Fibroblast of lung (primary cell): Measurements from ENCODE around the gene KCNQ2. TPM values are rescaled to one million over a fixed set of nuclear protein-coding genes. Genes with fewer than 3 reads are reported as not detected.

Experiments used
- DNase-seq, 2 donors: peaks; one replicate each; pipeline versions ENCODE4 v3.0.0 to v3.0.0-alpha.2; 2010; ENCODE audit warnings: low read depth in 2 of 2
- H2AFZ ChIP-seq: 2 replicates; pipeline ENCODE4 v1.5.1; 2012; ENCODE audit warnings: low read length, control low read depth, inconsistent platforms
- H3K27ac ChIP-seq: 2 replicates; pipeline ENCODE4 v1.5.1; 2011; ENCODE audit warnings: low read length, control low read depth; ENCODE audit not compliant: insufficient read depth
- H3K27me3 ChIP-seq: 2 replicates; pipeline ENCODE4 v1.5.1; 2011; ENCODE audit warnings: mild to moderate bottlenecking, low read length; ENCODE audit not compliant: control insufficient read depth, insufficient read depth
- H3K36me3 ChIP-seq: 2 replicates; pipeline ENCODE4 v1.5.1; 2011; ENCODE audit warnings: low read length; ENCODE audit not compliant: control insufficient read depth, insufficient read depth
- H3K4me1 ChIP-seq: 2 replicates; pipeline ENCODE4 v1.5.1; 2011; ENCODE audit warnings: low read length; ENCODE audit not compliant: control insufficient read depth, insufficient read depth; ENCODE audit errors: extremely low read depth
- H3K4me2 ChIP-seq: 2 replicates; pipeline ENCODE4 v1.5.1; 2011; ENCODE audit warnings: low read length, control low read depth; ENCODE audit not compliant: insufficient read depth; ENCODE audit errors: extremely low read depth
- H3K4me3 ChIP-seq, 4 experiments: fragments of 200-600 bp in 1 of 4; sonication (generic) in 1 of 4; replicated peaks in 1 of 4; 2 replicates each; pipeline ENCODE4 v1.5.1; 2011 to 2016; ENCODE audit warnings: low read length in 4 of 4, low read depth in 3 of 4, mild to moderate bottlenecking in 3 of 4, control low read depth in 2 of 4, inconsistent platforms in 1 of 4, mixed read lengths in 1 of 4; ENCODE audit not compliant: insufficient read depth in 1 of 4; ENCODE audit errors: control extremely low read depth in 1 of 4
- H3K79me2 ChIP-seq: 2 replicates; pipeline ENCODE4 v1.5.1; 2012; ENCODE audit warnings: mild to moderate bottlenecking, low read length, inconsistent platforms; ENCODE audit not compliant: control insufficient read depth, insufficient read depth
- H3K9ac ChIP-seq: 2 replicates; pipeline ENCODE4 v1.5.1; 2011; ENCODE audit warnings: mild to moderate bottlenecking, low read length, control low read depth; ENCODE audit not compliant: insufficient read depth
- H3K9me3 ChIP-seq: 2 replicates; pipeline ENCODE4 v1.5.1; 2012; ENCODE audit warnings: low read depth, low read length; ENCODE audit not compliant: control insufficient read depth, insufficient read depth
- H4K20me1 ChIP-seq: 2 replicates; pipeline ENCODE4 v1.5.1; 2011; ENCODE audit warnings: low read length; ENCODE audit not compliant: control insufficient read depth, insufficient read depth; ENCODE audit errors: extremely low read depth
- EZH2 ChIP-seq: IDR thresholded peaks from 2 replicates; pipeline ENCODE4 v1.5.1; 2012; ENCODE audit warnings: low read length, control low read depth, mild to moderate bottlenecking; ENCODE audit errors: missing control alignments
- polyA plus RNA-seq, 2 donors: library from polyadenylated mRNA; depleted of rRNA in 1 of 2; stranded (reverse) in 1 of 2; unstranded in 1 of 2; fragments of >200 nt; gene quantifications; 2 replicates each; pipeline ENCODE4 v1.2.1, GENCODE V29; 2011 to 2012; ENCODE audit warnings: missing spikeins in 1 of 2
- total RNA-seq: library from RNA; depleted of rRNA; stranded (reverse); fragments of >200 nt; gene quantifications from 2 replicates; pipeline ENCODE4 v1.2.1, GENCODE V29; 2014
- TF ChIP-seq, protein P1 (sequence below), 2 donors: IDR thresholded peaks in 1 of 2; conservative IDR thresholded peaks in 1 of 2; 1 replicate in 1 of 2; 2 replicates in 1 of 2; pipeline ENCODE4 v1.5.1; 2011 to 2012; ENCODE audit warnings: low read length in 2 of 2, control low read depth in 1 of 2, inconsistent platforms in 1 of 2, low read depth in 1 of 2, mild to moderate bottlenecking in 1 of 2

Gene KCNQ2
- total and polyA plus RNA-seq, 2 donors (not counting 1 experiment from before 2014, with no cell fraction given) = not detected

- Histone ChIP-seq H3K9me3 (no peaks in the 10 kb centered on the region), H4K20me1 (no peaks in the 10 kb centered on the region), H2AFZ (no peak overlapping the region), H3K9ac (no peak overlapping the region), H3K4me3 (no peak overlapping the region), H3K79me2 (no peaks in the 10 kb centered on the region), H3K27ac (no peak overlapping the region), H3K4me2 (no peak overlapping the region), H3K4me1 (no peaks in the 10 kb centered on the region), H3K36me3 (no peaks in the 10 kb centered on the region), H3K27me3 (no peaks in the 10 kb centered on the region)
- no peak for DNase-seq
- no peak for TF ChIP-seq EZH2
Observed at GRCh38 chr20:63407928-63408683, 64.3 kb downstream of the KCNQ2 start.

DNA sequence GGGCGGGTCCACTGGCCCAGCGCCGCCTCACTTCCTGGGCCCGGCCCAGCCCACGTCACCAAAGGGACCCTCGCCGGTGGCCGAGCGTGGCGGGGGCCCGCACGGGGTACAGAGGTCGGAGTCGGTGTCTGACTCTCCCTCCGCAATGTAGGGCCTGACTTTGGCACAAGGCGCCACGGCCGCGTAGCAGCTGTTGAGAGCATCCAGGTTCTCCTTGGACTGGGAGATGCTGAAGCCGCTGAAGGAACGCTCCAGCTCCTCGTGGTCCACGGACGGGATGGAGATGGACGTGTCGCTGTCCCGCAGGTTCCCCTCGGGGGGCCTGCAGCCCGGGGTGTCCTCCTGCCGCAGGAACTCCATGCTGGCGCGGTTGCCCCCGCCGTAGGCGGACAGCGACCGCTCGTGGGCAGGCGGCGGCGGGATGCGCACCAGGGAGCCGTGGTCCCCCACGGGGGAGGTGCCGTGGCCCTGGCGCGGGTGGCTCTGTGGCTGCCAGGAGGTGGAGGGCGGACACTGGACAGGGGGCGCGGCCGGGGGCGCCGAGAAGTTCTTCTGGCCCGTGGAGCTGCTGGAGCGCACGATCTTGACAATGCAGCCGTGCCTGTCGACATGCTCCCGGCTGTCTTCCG lies 65.7 kb downstream of the KCNQ2 start:
- H4K20me1 ChIP-seq = no peaks in the 10 kb centered on the region
- H3K27ac ChIP-seq = no peak overlapping the region
- H2AFZ ChIP-seq = no peak overlapping the region
- no peak overlapping the region for H3K9ac ChIP-seq
- H3K27me3 ChIP-seq = no peaks in the 10 kb centered on the region
- H3K4me2 ChIP-seq = no peak overlapping the region
- H3K36me3 ChIP-seq = no peaks in the 10 kb centered on the region
- H3K79me2 ChIP-seq = no peaks in the 10 kb centered on the region
- H3K9me3 ChIP-seq = no peaks in the 10 kb centered on the region
- no peaks in the 10 kb centered on the region for H3K4me1 ChIP-seq
- DNase-seq = no peak
- TF ChIP-seq, protein P1, sequence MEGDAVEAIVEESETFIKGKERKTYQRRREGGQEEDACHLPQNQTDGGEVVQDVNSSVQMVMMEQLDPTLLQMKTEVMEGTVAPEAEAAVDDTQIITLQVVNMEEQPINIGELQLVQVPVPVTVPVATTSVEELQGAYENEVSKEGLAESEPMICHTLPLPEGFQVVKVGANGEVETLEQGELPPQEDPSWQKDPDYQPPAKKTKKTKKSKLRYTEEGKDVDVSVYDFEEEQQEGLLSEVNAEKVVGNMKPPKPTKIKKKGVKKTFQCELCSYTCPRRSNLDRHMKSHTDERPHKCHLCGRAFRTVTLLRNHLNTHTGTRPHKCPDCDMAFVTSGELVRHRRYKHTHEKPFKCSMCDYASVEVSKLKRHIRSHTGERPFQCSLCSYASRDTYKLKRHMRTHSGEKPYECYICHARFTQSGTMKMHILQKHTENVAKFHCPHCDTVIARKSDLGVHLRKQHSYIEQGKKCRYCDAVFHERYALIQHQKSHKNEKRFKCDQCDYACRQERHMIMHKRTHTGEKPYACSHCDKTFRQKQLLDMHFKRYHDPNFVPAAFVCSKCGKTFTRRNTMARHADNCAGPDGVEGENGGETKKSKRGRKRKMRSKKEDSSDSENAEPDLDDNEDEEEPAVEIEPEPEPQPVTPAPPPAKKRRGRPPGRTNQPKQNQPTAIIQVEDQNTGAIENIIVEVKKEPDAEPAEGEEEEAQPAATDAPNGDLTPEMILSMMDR (conservative IDR thresholded peaks at IDR 0.05 in 1 of 2, IDR thresholded peaks at IDR 0.05 in 1 of 2; ENCODE audit: low read depth in 1 of 2, low read length in 2 of 2) = no peak
- TF ChIP-seq EZH2 = no peak
- H3K4me3 ChIP-seq = no peak overlapping the region

GRCh38 chr20:63406011-63406410 lies 66.4 kb downstream of the KCNQ2 start:
- H3K9ac ChIP-seq = no peak overlapping the region
- no peaks in the 10 kb centered on the region for H3K36me3 ChIP-seq
- H3K9me3 ChIP-seq = no peaks in the 10 kb centered on the region
- H2AFZ ChIP-seq = no peak overlapping the region
- no peaks in the 10 kb centered on the region for H3K79me2 ChIP-seq
- no peaks in the 10 kb centered on the region for H4K20me1 ChIP-seq
- H3K27ac ChIP-seq = no peak overlapping the region
- no peak overlapping the region for H3K4me3 ChIP-seq
- H3K4me1 ChIP-seq = no peaks in the 10 kb centered on the region
- TF ChIP-seq, protein P1 (conservative IDR thresholded peaks at IDR 0.05 in 1 of 2, IDR thresholded peaks at IDR 0.05 in 1 of 2; ENCODE audit: low read depth in 1 of 2, low read length in 2 of 2) = no peak
- no peak for TF ChIP-seq EZH2
- H3K27me3 ChIP-seq = no peaks in the 10 kb centered on the region
- no peak for DNase-seq
- no peak overlapping the region for H3K4me2 ChIP-seq
